ENCODE results near the gene XDH. TPM values are rescaled to one million over a fixed set of nuclear protein-coding genes. Genes with fewer than 3 reads are reported as not detected.

XDH gene
- total RNA-seq, 1 donor from 2014 or later, result 39.7 TPM

GRCh38 chr2:31401580-31401979 lies 13.0 kb downstream of the XDH start:
- ATAC-seq, result peak; percentile 74

GRCh38 chr2:31398881-31399280 lies 15.7 kb downstream of the XDH start:
- peak; percentile 74 for ATAC-seq

GRCh38 chr2:31397094-31397493 lies 17.4 kb downstream of the XDH start:
- ATAC-seq, result peak; percentile 43

- peak; percentile 92 for ATAC-seq
These were observed 24.2 kb downstream of the XDH start for GRCh38 chr2:31390324-31390723.

- no peak for ATAC-seq
These were observed 25.8 kb downstream of the XDH start for GRCh38 chr2:31388736-31389135.

- ATAC-seq, result no peak
These were observed 26.7 kb downstream of the XDH start for GRCh38 chr2:31387850-31388249.

GRCh38 chr2:31386648-31387047 lies 27.9 kb downstream of the XDH start:
- ATAC-seq, result no peak

GRCh38 chr2:31386172-31386571 lies 28.4 kb downstream of the XDH start:
- no peak for ATAC-seq

- ATAC-seq, result peak; percentile 90
These were observed 29.7 kb downstream of the XDH start for GRCh38 chr2:31384771-31385276.

- ATAC-seq, result peak; percentile 75
These were observed 30.2 kb downstream of the XDH start for GRCh38 chr2:31384351-31384750.

- ATAC-seq, result no peak
These were observed 30.9 kb downstream of the XDH start for GRCh38 chr2:31383471-31384153.

- ATAC-seq, result no peak
These were observed 32.0 kb downstream of the XDH start for GRCh38 chr2:31382452-31383120.

- no peak for ATAC-seq
These were observed 32.9 kb downstream of the XDH start for GRCh38 chr2:31381601-31382000.

- no peak for ATAC-seq
These were observed 34.3 kb downstream of the XDH start for GRCh38 chr2:31380243-31380642.

- no peak for ATAC-seq
These were observed 34.8 kb downstream of the XDH start for GRCh38 chr2:31379747-31380146.

- ATAC-seq, result peak; percentile 39
These were observed 35.6 kb downstream of the XDH start for GRCh38 chr2:31378791-31379501.

GRCh38 chr2:31378389-31378788 lies 36.2 kb downstream of the XDH start:
- ATAC-seq, result no peak

GRCh38 chr2:31373127-31373526 lies 41.4 kb downstream of the XDH start:
- no peak for ATAC-seq

- no peak for ATAC-seq
These were observed 42.4 kb downstream of the XDH start for GRCh38 chr2:31372097-31372496.

GRCh38 chr2:31371691-31372090 lies 42.9 kb downstream of the XDH start:
- no peak for ATAC-seq

GRCh38 chr2:31366733-31367132 lies 47.8 kb downstream of the XDH start:
- no peak for ATAC-seq

- no peak for ATAC-seq
These were observed 48.6 kb downstream of the XDH start for GRCh38 chr2:31365834-31366505.

GRCh38 chr2:31365348-31365747 lies 49.2 kb downstream of the XDH start:
- no peak for ATAC-seq
